ENCODE measurements around the gene LZTS3.

Gene LZTS3

GRCh38 chr20:3209257-3209945 lies 36.1 kb upstream of the LZTS3 start, which contains the start of gene ITPA (continued):
- TF ChIP-seq, protein P1, sequence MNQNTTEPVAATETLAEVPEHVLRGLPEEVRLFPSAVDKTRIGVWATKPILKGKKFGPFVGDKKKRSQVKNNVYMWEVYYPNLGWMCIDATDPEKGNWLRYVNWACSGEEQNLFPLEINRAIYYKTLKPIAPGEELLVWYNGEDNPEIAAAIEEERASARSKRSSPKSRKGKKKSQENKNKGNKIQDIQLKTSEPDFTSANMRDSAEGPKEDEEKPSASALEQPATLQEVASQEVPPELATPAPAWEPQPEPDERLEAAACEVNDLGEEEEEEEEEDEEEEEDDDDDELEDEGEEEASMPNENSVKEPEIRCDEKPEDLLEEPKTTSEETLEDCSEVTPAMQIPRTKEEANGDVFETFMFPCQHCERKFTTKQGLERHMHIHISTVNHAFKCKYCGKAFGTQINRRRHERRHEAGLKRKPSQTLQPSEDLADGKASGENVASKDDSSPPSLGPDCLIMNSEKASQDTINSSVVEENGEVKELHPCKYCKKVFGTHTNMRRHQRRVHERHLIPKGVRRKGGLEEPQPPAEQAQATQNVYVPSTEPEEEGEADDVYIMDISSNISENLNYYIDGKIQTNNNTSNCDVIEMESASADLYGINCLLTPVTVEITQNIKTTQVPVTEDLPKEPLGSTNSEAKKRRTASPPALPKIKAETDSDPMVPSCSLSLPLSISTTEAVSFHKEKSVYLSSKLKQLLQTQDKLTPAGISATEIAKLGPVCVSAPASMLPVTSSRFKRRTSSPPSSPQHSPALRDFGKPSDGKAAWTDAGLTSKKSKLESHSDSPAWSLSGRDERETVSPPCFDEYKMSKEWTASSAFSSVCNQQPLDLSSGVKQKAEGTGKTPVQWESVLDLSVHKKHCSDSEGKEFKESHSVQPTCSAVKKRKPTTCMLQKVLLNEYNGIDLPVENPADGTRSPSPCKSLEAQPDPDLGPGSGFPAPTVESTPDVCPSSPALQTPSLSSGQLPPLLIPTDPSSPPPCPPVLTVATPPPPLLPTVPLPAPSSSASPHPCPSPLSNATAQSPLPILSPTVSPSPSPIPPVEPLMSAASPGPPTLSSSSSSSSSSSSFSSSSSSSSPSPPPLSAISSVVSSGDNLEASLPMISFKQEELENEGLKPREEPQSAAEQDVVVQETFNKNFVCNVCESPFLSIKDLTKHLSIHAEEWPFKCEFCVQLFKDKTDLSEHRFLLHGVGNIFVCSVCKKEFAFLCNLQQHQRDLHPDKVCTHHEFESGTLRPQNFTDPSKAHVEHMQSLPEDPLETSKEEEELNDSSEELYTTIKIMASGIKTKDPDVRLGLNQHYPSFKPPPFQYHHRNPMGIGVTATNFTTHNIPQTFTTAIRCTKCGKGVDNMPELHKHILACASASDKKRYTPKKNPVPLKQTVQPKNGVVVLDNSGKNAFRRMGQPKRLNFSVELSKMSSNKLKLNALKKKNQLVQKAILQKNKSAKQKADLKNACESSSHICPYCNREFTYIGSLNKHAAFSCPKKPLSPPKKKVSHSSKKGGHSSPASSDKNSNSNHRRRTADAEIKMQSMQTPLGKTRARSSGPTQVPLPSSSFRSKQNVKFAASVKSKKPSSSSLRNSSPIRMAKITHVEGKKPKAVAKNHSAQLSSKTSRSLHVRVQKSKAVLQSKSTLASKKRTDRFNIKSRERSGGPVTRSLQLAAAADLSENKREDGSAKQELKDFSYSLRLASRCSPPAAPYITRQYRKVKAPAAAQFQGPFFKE (tag by site-specific recombination; IDR thresholded peaks at IDR 0.05; ENCODE audit: borderline replicate concordance): no peak
- TF ChIP-seq BCL11A (tag by site-specific recombination; IDR thresholded peaks at IDR 0.05; ENCODE audit: low read depth) (no peak), ZNF211 (tag by site-specific recombination; IDR thresholded peaks at IDR 0.05; ENCODE audit: low read depth) (no peak), ZNF121 (tag by site-specific recombination; IDR thresholded peaks at IDR 0.05) (no peak), ZNF214 (tag by site-specific recombination; IDR thresholded peaks at IDR 0.05; ENCODE audit: borderline replicate concordance) (no peak), ZNF600 (tag by site-specific recombination; IDR thresholded peaks at IDR 0.05) (peak; percentile 27; the same call in 1 of the 2 replicates), ZNF610 (tag by site-specific recombination; IDR thresholded peaks at IDR 0.05; ENCODE audit: borderline replicate concordance) (no peak), ZNF621 (tag by site-specific recombination; IDR thresholded peaks at IDR 0.05) (no peak), YY1 (tag by site-specific recombination; IDR thresholded peaks at IDR 0.05) (peak; percentile 50; the same call in 1 of the 2 replicates), ZNF677 (tag by site-specific recombination; IDR thresholded peaks at IDR 0.05) (no peak), ZNF175 (tag by site-specific recombination; IDR thresholded peaks at IDR 0.05) (no peak), ZNF544 (tag by site-specific recombination; IDR thresholded peaks at IDR 0.05) (no peak), ZNF654 (tag by site-specific recombination; IDR thresholded peaks at IDR 0.05; ENCODE audit: low read depth) (no peak), MEIS1 (CRISPR knock-in tag; IDR thresholded peaks at IDR 0.05; ENCODE audit: borderline replicate concordance) (no peak), ZNF239 (tag by site-specific recombination; IDR thresholded peaks at IDR 0.05) (no peak), ZNF521 (tag by site-specific recombination; IDR thresholded peaks at IDR 0.05) (no peak), ZNF513 (tag by site-specific recombination; IDR thresholded peaks at IDR 0.05) (no peak), ZNF302 (tag by site-specific recombination; IDR thresholded peaks at IDR 0.05; ENCODE audit: low read depth) (no peak), SP2 (tag by site-specific recombination; IDR thresholded peaks at IDR 0.05) (peak; percentile 86), ZNF248 (tag by site-specific recombination; IDR thresholded peaks at IDR 0.05) (no peak), KLF8 (tag by site-specific recombination; IDR thresholded peaks at IDR 0.05) (peak; percentile 80), ZNF433 (tag by site-specific recombination; IDR thresholded peaks at IDR 0.05; ENCODE audit: low read depth) (no peak), ZNF274 (IDR thresholded peaks at IDR 0.05; ENCODE audit: low read length) (no peak), ZNF274 (tag by site-specific recombination; IDR thresholded peaks at IDR 0.05; ENCODE audit: borderline replicate concordance) (no peak)
- TF ChIP-seq, protein P2, sequence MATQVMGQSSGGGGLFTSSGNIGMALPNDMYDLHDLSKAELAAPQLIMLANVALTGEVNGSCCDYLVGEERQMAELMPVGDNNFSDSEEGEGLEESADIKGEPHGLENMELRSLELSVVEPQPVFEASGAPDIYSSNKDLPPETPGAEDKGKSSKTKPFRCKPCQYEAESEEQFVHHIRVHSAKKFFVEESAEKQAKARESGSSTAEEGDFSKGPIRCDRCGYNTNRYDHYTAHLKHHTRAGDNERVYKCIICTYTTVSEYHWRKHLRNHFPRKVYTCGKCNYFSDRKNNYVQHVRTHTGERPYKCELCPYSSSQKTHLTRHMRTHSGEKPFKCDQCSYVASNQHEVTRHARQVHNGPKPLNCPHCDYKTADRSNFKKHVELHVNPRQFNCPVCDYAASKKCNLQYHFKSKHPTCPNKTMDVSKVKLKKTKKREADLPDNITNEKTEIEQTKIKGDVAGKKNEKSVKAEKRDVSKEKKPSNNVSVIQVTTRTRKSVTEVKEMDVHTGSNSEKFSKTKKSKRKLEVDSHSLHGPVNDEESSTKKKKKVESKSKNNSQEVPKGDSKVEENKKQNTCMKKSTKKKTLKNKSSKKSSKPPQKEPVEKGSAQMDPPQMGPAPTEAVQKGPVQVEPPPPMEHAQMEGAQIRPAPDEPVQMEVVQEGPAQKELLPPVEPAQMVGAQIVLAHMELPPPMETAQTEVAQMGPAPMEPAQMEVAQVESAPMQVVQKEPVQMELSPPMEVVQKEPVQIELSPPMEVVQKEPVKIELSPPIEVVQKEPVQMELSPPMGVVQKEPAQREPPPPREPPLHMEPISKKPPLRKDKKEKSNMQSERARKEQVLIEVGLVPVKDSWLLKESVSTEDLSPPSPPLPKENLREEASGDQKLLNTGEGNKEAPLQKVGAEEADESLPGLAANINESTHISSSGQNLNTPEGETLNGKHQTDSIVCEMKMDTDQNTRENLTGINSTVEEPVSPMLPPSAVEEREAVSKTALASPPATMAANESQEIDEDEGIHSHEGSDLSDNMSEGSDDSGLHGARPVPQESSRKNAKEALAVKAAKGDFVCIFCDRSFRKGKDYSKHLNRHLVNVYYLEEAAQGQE (tag by site-specific recombination; IDR thresholded peaks at IDR 0.05): no peak
- TF ChIP-seq, protein P3, sequence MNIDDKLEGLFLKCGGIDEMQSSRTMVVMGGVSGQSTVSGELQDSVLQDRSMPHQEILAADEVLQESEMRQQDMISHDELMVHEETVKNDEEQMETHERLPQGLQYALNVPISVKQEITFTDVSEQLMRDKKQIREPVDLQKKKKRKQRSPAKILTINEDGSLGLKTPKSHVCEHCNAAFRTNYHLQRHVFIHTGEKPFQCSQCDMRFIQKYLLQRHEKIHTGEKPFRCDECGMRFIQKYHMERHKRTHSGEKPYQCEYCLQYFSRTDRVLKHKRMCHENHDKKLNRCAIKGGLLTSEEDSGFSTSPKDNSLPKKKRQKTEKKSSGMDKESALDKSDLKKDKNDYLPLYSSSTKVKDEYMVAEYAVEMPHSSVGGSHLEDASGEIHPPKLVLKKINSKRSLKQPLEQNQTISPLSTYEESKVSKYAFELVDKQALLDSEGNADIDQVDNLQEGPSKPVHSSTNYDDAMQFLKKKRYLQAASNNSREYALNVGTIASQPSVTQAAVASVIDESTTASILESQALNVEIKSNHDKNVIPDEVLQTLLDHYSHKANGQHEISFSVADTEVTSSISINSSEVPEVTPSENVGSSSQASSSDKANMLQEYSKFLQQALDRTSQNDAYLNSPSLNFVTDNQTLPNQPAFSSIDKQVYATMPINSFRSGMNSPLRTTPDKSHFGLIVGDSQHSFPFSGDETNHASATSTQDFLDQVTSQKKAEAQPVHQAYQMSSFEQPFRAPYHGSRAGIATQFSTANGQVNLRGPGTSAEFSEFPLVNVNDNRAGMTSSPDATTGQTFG (tag by site-specific recombination; IDR thresholded peaks at IDR 0.05; ENCODE audit: borderline replicate concordance): no peak
